GM12878 (cell line): ENCODE results near the gene RABL6.

Experiments used
- EP300 ChIP-seq, 2 experiments: fragments of 150-350 bp in 1 of 2; IDR thresholded peaks; 2 replicates each; pipeline ENCODE4 v1.6.1; 2011 to 2012; ENCODE audit warnings: low read depth in 2 of 2, low read length in 2 of 2, borderline replicate concordance in 1 of 2, improper control_type of control experiment in 1 of 2, inconsistent platforms in 1 of 2; ENCODE audit not compliant: control insufficient read depth in 1 of 2
- JUNB ChIP-seq: IDR thresholded peaks from 2 replicates; pipeline ENCODE4 v1.6.1; 2016; ENCODE audit warnings: antibody characterized with exemption, mild to moderate bottlenecking
- JUND ChIP-seq: IDR thresholded peaks from 2 replicates; pipeline ENCODE4 v1.6.1; 2012; ENCODE audit warnings: low read depth, mild to moderate bottlenecking, low read length, improper control_type of control experiment, moderate library complexity
- KAT2A ChIP-seq: conservative IDR thresholded peaks from 2 replicates; pipeline ENCODE4 v1.6.1; 2011; ENCODE audit warnings: low read depth, low read length; ENCODE audit not compliant: control insufficient read depth
- ZNF207 ChIP-seq: fragments of 450-650 bp; IDR thresholded peaks from 2 replicates; pipeline ENCODE4 v1.6.1; 2014; ENCODE audit warnings: antibody characterized with exemption, mild to moderate bottlenecking, borderline replicate concordance
- TF ChIP-seq, protein P1 (sequence below): IDR thresholded peaks from 2 replicates; pipeline ENCODE4 v1.6.1; 2012; ENCODE audit warnings: low read depth, low read length, improper control_type of control experiment
- TF ChIP-seq, protein P2 (sequence below), 3 experiments: IDR thresholded peaks in 2 of 3; conservative IDR thresholded peaks in 1 of 3; 2 replicates each; pipeline ENCODE4 v1.5.1; 2011; ENCODE audit warnings: low read depth in 3 of 3, low read length in 3 of 3, mild to moderate bottlenecking in 3 of 3, control low read depth in 2 of 3, moderate library complexity in 2 of 3, inconsistent platforms in 1 of 3, mixed read lengths in 1 of 3; ENCODE audit not compliant: control insufficient read depth in 2 of 3, insufficient read depth in 1 of 3; ENCODE audit errors: extremely low read depth in 1 of 3
- TF ChIP-seq, protein P3 (sequence below): fragments of 450-650 bp; IDR thresholded peaks from 2 replicates; pipeline ENCODE4 v1.6.1; 2017; ENCODE audit warnings: mild to moderate bottlenecking

DNA sequence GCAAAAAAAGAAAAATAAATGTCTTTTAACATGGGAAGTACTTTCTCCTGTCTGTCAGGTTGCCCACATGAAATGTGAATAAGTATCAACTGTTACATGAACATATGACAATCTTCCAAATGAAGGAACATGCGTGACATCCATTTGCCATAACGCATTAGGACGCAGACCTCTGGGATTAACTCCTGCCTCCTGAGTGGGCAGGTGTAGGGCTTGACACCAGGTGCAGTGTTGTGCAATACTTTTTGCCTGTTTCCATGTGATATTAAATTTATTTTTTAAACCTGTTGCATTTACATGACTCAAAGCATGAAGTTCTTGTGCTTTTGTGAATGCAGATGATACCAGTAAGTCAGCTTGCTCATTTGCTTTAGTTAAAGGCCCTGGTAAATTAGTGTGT lies 25.3 kb upstream of the RABL6 start:
- no peak for TF ChIP-seq ZNF207
- TF ChIP-seq, protein P1, sequence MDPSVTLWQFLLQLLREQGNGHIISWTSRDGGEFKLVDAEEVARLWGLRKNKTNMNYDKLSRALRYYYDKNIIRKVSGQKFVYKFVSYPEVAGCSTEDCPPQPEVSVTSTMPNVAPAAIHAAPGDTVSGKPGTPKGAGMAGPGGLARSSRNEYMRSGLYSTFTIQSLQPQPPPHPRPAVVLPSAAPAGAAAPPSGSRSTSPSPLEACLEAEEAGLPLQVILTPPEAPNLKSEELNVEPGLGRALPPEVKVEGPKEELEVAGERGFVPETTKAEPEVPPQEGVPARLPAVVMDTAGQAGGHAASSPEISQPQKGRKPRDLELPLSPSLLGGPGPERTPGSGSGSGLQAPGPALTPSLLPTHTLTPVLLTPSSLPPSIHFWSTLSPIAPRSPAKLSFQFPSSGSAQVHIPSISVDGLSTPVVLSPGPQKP: no peak
- TF ChIP-seq EP300 (IDR thresholded peaks at IDR 0.05; ENCODE audit: borderline replicate concordance in 1 of 2, control insufficient read depth in 1 of 2, low read depth in 2 of 2, low read length in 2 of 2): no peak
- TF ChIP-seq, protein P2, sequence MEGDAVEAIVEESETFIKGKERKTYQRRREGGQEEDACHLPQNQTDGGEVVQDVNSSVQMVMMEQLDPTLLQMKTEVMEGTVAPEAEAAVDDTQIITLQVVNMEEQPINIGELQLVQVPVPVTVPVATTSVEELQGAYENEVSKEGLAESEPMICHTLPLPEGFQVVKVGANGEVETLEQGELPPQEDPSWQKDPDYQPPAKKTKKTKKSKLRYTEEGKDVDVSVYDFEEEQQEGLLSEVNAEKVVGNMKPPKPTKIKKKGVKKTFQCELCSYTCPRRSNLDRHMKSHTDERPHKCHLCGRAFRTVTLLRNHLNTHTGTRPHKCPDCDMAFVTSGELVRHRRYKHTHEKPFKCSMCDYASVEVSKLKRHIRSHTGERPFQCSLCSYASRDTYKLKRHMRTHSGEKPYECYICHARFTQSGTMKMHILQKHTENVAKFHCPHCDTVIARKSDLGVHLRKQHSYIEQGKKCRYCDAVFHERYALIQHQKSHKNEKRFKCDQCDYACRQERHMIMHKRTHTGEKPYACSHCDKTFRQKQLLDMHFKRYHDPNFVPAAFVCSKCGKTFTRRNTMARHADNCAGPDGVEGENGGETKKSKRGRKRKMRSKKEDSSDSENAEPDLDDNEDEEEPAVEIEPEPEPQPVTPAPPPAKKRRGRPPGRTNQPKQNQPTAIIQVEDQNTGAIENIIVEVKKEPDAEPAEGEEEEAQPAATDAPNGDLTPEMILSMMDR (IDR thresholded peaks at IDR 0.05 in 2 of 3, conservative IDR thresholded peaks at IDR 0.05 in 1 of 3; ENCODE audit: control insufficient read depth in 2 of 3, extremely low read depth in 1 of 3, insufficient read depth in 1 of 3, low read depth in 3 of 3, low read length in 3 of 3): no peak
- no peak for TF ChIP-seq KAT2A
- no peak for TF ChIP-seq JUNB
- TF ChIP-seq, protein P3, sequence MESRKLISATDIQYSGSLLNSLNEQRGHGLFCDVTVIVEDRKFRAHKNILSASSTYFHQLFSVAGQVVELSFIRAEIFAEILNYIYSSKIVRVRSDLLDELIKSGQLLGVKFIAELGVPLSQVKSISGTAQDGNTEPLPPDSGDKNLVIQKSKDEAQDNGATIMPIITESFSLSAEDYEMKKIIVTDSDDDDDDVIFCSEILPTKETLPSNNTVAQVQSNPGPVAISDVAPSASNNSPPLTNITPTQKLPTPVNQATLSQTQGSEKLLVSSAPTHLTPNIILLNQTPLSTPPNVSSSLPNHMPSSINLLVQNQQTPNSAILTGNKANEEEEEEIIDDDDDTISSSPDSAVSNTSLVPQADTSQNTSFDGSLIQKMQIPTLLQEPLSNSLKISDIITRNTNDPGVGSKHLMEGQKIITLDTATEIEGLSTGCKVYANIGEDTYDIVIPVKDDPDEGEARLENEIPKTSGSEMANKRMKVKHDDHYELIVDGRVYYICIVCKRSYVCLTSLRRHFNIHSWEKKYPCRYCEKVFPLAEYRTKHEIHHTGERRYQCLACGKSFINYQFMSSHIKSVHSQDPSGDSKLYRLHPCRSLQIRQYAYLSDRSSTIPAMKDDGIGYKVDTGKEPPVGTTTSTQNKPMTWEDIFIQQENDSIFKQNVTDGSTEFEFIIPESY: no peak
- no peak for TF ChIP-seq JUND
